ENCODE data around the gene NUAK1. TPM values are rescaled to one million over a fixed set of nuclear protein-coding genes. Genes with fewer than 3 reads are reported as not detected.
A peak's percentile ranks its signal among the peaks of the same experiment; 100 is the strongest.

The NUAK1 gene
- total RNA-seq, 1 experiment from 2014 or later = 7.4 TPM

- H3K27me3 ChIP-seq (ENCODE audit: insufficient read depth, low read length) = no peaks in the 10 kb centered on the region
- POLR2A ChIA-PET = no interaction called here
- 0 out of 2 replicates have a peak overlapping the region, but pooled peaks have one; percentile 20 for H3K4me2 ChIP-seq (ENCODE audit: low read length)
- CTCF ChIA-PET = interaction anchor here (0.7 to 2.7 kb wide), 15 partner anchors 8 to 770 kb away, joined by 3 to 25 read pairs (median 5); partner anchors contain the start of gene NUAK1
- no peak overlapping the region for H3K9ac ChIP-seq (ENCODE audit: low read length)
- RAD21 ChIA-PET (ENCODE audit: low non-redundant PET in 1 of 2, low total read pairs in 2 of 2, uncharacterized antibody in 2 of 2, unreplicated experiment in 2 of 2) = interaction anchor here (0.7 to 1.2 kb wide), 4 partner anchors 10 to 729 kb away, joined by 3 read pairs; no protein-coding TSS in a partner anchor
- intact Hi-C loops (cut with micrococcal nuclease) = no loop called here
- H3K4me3 ChIP-seq (replicated peaks in 1 of 2; ENCODE audit: low read depth in 1 of 2, low read length in 2 of 2) = no peak overlapping the region
- H3K79me2 ChIP-seq (ENCODE audit: insufficient read depth, low read length) = no peaks in the 10 kb centered on the region
- BruUV-seq (replicated peaks) = no TSS peak
- H3K9me3 ChIP-seq (ENCODE audit: control insufficient read depth in 1 of 2, insufficient read depth in 1 of 2, low read depth in 1 of 2, low read length in 2 of 2) = no peaks in the 10 kb centered on the region
- peak overlapping the region; percentile 48 for H2AFZ ChIP-seq (ENCODE audit: low read depth, low read length, poor library complexity, severe bottlenecking)
- no peak overlapping the region for H3K27ac ChIP-seq (ENCODE audit: low read depth, low read length)
- peak; percentile 33 for DNase-seq (ENCODE audit: low read depth, low spot score)
- no peaks in the 10 kb centered on the region for H3K36me3 ChIP-seq (ENCODE audit: control insufficient read depth in 1 of 2, insufficient read depth in 2 of 2, low read length in 2 of 2)
- H4K20me1 ChIP-seq (ENCODE audit: insufficient read depth) = no peaks in the 10 kb centered on the region
- peaks cover 8 to 12% of the 10 kb centered on the region in 2 experiments; a peak in 3 of 4 replicates for H3K4me1 ChIP-seq (ENCODE audit: control insufficient read depth in 1 of 2, insufficient read depth in 2 of 2, low read length in 2 of 2)
- H3K9me2 ChIP-seq (ENCODE audit: insufficient read depth) = no peaks in the 10 kb centered on the region
- peak; percentile 88 for ATAC-seq
- TF ChIP-seq FOSL1 (IDR thresholded peaks at IDR 0.05; ENCODE audit: low read depth) = no peak
- TF ChIP-seq YY1 (IDR thresholded peaks at IDR 0.05; ENCODE audit: extremely low read depth, insufficient replicate concordance, low read depth, low read length) = no peak
- no peak for TF ChIP-seq SP1 (IDR thresholded peaks at IDR 0.05; ENCODE audit: low read depth)
- TF ChIP-seq TCF7L2 (IDR thresholded peaks at IDR 0.05; ENCODE audit: borderline replicate concordance, extremely low read depth, insufficient read depth, insufficient read length) = no peak
- no peak for TF ChIP-seq ELF1 (IDR thresholded peaks at IDR 0.05; ENCODE audit: borderline replicate concordance, low read depth)
- TF ChIP-seq POLR2AphosphoS5 (IDR thresholded peaks at IDR 0.05; ENCODE audit: low read depth, low read length) = no peak
- peak; percentile 61 for TF ChIP-seq RAD21 (IDR thresholded peaks at IDR 0.05; ENCODE audit: low read depth)
- TF ChIP-seq EZH2phosphoT487 (IDR thresholded peaks at IDR 0.05; ENCODE audit: borderline replicate concordance) = no peak
- TF ChIP-seq, protein P1, sequence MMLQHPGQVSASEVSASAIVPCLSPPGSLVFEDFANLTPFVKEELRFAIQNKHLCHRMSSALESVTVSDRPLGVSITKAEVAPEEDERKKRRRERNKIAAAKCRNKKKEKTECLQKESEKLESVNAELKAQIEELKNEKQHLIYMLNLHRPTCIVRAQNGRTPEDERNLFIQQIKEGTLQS (IDR thresholded peaks at IDR 0.05) = no peak
- no peak for TF ChIP-seq ZFX (IDR thresholded peaks at IDR 0.05)
- TF ChIP-seq ZNF274 (IDR thresholded peaks at IDR 0.05; ENCODE audit: low read depth, low read length) = no peak
- no peak for TF ChIP-seq EGR1 (IDR thresholded peaks at IDR 0.05; ENCODE audit: low read depth)
- peak; percentile 88 for TF ChIP-seq SRF (IDR thresholded peaks at IDR 0.05; ENCODE audit: low read depth)
- no peak for TF ChIP-seq SIN3A (IDR thresholded peaks at IDR 0.05; ENCODE audit: low read depth)
- no peak for TF ChIP-seq JUND (IDR thresholded peaks at IDR 0.05)
- TF ChIP-seq CEBPB (IDR thresholded peaks at IDR 0.05; ENCODE audit: low read depth) = no peak
- no peak for TF ChIP-seq CBX3 (IDR thresholded peaks at IDR 0.05; ENCODE audit: low read depth)
- no peak for TF ChIP-seq MAX (IDR thresholded peaks at IDR 0.05)
- TF ChIP-seq POLR2A (IDR thresholded peaks at IDR 0.05; ENCODE audit: borderline replicate concordance, extremely low read depth, insufficient read depth, insufficient read length) = no peak
- TF ChIP-seq, protein P2, sequence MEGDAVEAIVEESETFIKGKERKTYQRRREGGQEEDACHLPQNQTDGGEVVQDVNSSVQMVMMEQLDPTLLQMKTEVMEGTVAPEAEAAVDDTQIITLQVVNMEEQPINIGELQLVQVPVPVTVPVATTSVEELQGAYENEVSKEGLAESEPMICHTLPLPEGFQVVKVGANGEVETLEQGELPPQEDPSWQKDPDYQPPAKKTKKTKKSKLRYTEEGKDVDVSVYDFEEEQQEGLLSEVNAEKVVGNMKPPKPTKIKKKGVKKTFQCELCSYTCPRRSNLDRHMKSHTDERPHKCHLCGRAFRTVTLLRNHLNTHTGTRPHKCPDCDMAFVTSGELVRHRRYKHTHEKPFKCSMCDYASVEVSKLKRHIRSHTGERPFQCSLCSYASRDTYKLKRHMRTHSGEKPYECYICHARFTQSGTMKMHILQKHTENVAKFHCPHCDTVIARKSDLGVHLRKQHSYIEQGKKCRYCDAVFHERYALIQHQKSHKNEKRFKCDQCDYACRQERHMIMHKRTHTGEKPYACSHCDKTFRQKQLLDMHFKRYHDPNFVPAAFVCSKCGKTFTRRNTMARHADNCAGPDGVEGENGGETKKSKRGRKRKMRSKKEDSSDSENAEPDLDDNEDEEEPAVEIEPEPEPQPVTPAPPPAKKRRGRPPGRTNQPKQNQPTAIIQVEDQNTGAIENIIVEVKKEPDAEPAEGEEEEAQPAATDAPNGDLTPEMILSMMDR (IDR thresholded peaks at IDR 0.05 in 2 of 3, conservative IDR thresholded peaks at IDR 0.05 in 1 of 3; ENCODE audit: borderline replicate concordance in 1 of 3, insufficient read depth in 1 of 3, low read depth in 2 of 3, low read length in 2 of 3) = peak; percentile 56 to 73 (median 71); a peak in 5 of 6 replicates
- TF ChIP-seq, protein P3, sequence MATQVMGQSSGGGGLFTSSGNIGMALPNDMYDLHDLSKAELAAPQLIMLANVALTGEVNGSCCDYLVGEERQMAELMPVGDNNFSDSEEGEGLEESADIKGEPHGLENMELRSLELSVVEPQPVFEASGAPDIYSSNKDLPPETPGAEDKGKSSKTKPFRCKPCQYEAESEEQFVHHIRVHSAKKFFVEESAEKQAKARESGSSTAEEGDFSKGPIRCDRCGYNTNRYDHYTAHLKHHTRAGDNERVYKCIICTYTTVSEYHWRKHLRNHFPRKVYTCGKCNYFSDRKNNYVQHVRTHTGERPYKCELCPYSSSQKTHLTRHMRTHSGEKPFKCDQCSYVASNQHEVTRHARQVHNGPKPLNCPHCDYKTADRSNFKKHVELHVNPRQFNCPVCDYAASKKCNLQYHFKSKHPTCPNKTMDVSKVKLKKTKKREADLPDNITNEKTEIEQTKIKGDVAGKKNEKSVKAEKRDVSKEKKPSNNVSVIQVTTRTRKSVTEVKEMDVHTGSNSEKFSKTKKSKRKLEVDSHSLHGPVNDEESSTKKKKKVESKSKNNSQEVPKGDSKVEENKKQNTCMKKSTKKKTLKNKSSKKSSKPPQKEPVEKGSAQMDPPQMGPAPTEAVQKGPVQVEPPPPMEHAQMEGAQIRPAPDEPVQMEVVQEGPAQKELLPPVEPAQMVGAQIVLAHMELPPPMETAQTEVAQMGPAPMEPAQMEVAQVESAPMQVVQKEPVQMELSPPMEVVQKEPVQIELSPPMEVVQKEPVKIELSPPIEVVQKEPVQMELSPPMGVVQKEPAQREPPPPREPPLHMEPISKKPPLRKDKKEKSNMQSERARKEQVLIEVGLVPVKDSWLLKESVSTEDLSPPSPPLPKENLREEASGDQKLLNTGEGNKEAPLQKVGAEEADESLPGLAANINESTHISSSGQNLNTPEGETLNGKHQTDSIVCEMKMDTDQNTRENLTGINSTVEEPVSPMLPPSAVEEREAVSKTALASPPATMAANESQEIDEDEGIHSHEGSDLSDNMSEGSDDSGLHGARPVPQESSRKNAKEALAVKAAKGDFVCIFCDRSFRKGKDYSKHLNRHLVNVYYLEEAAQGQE (IDR thresholded peaks at IDR 0.05; ENCODE audit: low read depth) = no peak
These were observed 10.5 kb upstream of the NUAK1 start for GRCh38 chr12:106149096-106149784.

Measured in HCT116 (cell line).